SK-N-SH treated with all-trans-retinoic acid at 6 μM for 48 hours (cell line): Measurements from ENCODE around the gene C22orf31.
"Not testable (repeated sequence)": the region's sequence is repeated elsewhere in the genome, so short reads cannot be mapped to it uniquely, and the experiment has no call there.

Source experiments
- CSDC2 ChIP-seq: fragments of 250-450 bp; sonication (Bioruptor Pico); IDR thresholded peaks from 2 replicates; pipeline ENCODE4 v1.5.0; 2020; ENCODE audit warnings: mild to moderate bottlenecking, moderate library complexity
- CSRNP3 ChIP-seq: fragments of 250-450 bp; sonication (Bioruptor Pico); IDR thresholded peaks from 2 replicates; pipeline ENCODE4 v1.5.1; 2021; ENCODE audit warnings: mild to moderate bottlenecking, moderate library complexity
- GLIS3 ChIP-seq: fragments of 250-450 bp; sonication (Bioruptor Pico); IDR thresholded peaks from 2 replicates; pipeline ENCODE4 v1.5.0; 2020; ENCODE audit warnings: mild to moderate bottlenecking, moderate library complexity
- ISL1 ChIP-seq: fragments of 250-450 bp; sonication (Bioruptor Pico); IDR thresholded peaks from 2 replicates; pipeline ENCODE4 v2.1.2; 2022; ENCODE audit warnings: mild to moderate bottlenecking, moderate library complexity
- POU6F1 ChIP-seq: fragments of 250-450 bp; sonication (Bioruptor Pico); IDR thresholded peaks from 2 replicates; pipeline ENCODE4 v1.8.0; 2021; ENCODE audit warnings: low read depth, mild to moderate bottlenecking, moderate library complexity, borderline replicate concordance
- PPARA ChIP-seq: fragments of 250-450 bp; sonication (Bioruptor Pico); IDR thresholded peaks from 2 replicates; pipeline ENCODE4 v1.5.0; 2020; ENCODE audit warnings: mild to moderate bottlenecking, borderline replicate concordance

GRCh38 chr22:29039684-29040083 lies 21.9 kb downstream of the C22orf31 start:
- TF ChIP-seq CSRNP3, CSDC2, PPARA, POU6F1, ISL1, GLIS3 (CRISPR knock-in tag): not testable (repeated sequence)
